ENCODE results near the gene SPRR5.

The SPRR5 gene

GRCh38 chr1:152946651-152947256 is at the start of gene SPRR5:
Gene SPRR5 (plus strand): TSS chr1:152947206. CDS start chr1:152948555, 1,349 bp downstream.
- H3K36me3 ChIP-seq (ENCODE audit: insufficient read depth): no peaks in the 10 kb centered on the region
- H2AFZ ChIP-seq (ENCODE audit: low read depth): no peak within 1 kb of the TSS
- H3K9ac ChIP-seq: no peak within 1 kb of the TSS
- no peak within 1 kb of the TSS for H3K4me3 ChIP-seq (IDR thresholded peaks at IDR 0.05; ENCODE audit: insufficient read depth, low read depth, low read length)
- H4K20me1 ChIP-seq (ENCODE audit: insufficient read depth): no peaks in the 10 kb centered on the region
- H3K4me2 ChIP-seq: no peak within 1 kb of the TSS
- no peak within 1 kb of the TSS for H3K27ac ChIP-seq
- H3K79me2 ChIP-seq (ENCODE audit: insufficient read depth, low read depth): no peaks in the 10 kb centered on the region
- H3K4me1 ChIP-seq (ENCODE audit: low read depth, poor library complexity, severe bottlenecking): no peaks in the 10 kb centered on the region
- no peak for TF ChIP-seq CTCF (conservative IDR thresholded peaks at IDR 0.05; ENCODE audit: low read depth, low read length)
- no peaks in the 10 kb centered on the region for H3K27me3 ChIP-seq (ENCODE audit: insufficient read depth, low read depth)

GRCh38 chr1:152899027-152899426 is 48.0 kb upstream of the SPRR5 start:
- TF ChIP-seq CTCF (conservative IDR thresholded peaks at IDR 0.05; ENCODE audit: low read depth, low read length): no peak
- H3K4me3 ChIP-seq (IDR thresholded peaks at IDR 0.05; ENCODE audit: insufficient read depth, low read depth, low read length): no peak overlapping the region
- no peaks in the 10 kb centered on the region for H3K4me1 ChIP-seq (ENCODE audit: low read depth, poor library complexity, severe bottlenecking)
- no peaks in the 10 kb centered on the region for H4K20me1 ChIP-seq (ENCODE audit: insufficient read depth)
- no peak overlapping the region for H3K4me2 ChIP-seq
- H3K27me3 ChIP-seq (ENCODE audit: insufficient read depth, low read depth): no peaks in the 10 kb centered on the region
- H3K9ac ChIP-seq: no peak overlapping the region
- no peak overlapping the region for H3K27ac ChIP-seq
- no peaks in the 10 kb centered on the region for H3K36me3 ChIP-seq (ENCODE audit: insufficient read depth)
- H3K79me2 ChIP-seq (ENCODE audit: insufficient read depth, low read depth): no peaks in the 10 kb centered on the region
- no peak overlapping the region for H2AFZ ChIP-seq (ENCODE audit: low read depth)

GRCh38 chr1:152899883-152900282 is 47.1 kb upstream of the SPRR5 start:
- no peaks in the 10 kb centered on the region for H3K36me3 ChIP-seq (ENCODE audit: insufficient read depth)
- TF ChIP-seq CTCF (conservative IDR thresholded peaks at IDR 0.05; ENCODE audit: low read depth, low read length): no peak
- no peaks in the 10 kb centered on the region for H3K4me1 ChIP-seq (ENCODE audit: low read depth, poor library complexity, severe bottlenecking)
- H3K9ac ChIP-seq: no peak overlapping the region
- no peak overlapping the region for H3K4me2 ChIP-seq
- H2AFZ ChIP-seq (ENCODE audit: low read depth): no peak overlapping the region
- no peaks in the 10 kb centered on the region for H3K27me3 ChIP-seq (ENCODE audit: insufficient read depth, low read depth)
- no peak overlapping the region for H3K4me3 ChIP-seq (IDR thresholded peaks at IDR 0.05; ENCODE audit: insufficient read depth, low read depth, low read length)
- no peaks in the 10 kb centered on the region for H3K79me2 ChIP-seq (ENCODE audit: insufficient read depth, low read depth)
- H3K27ac ChIP-seq: no peak overlapping the region
- no peaks in the 10 kb centered on the region for H4K20me1 ChIP-seq (ENCODE audit: insufficient read depth)

GRCh38 chr1:152901631-152902030 is 45.4 kb upstream of the SPRR5 start:
- H3K4me3 ChIP-seq (IDR thresholded peaks at IDR 0.05; ENCODE audit: insufficient read depth, low read depth, low read length): no peak overlapping the region
- no peak overlapping the region for H2AFZ ChIP-seq (ENCODE audit: low read depth)
- no peak overlapping the region for H3K27ac ChIP-seq
- H3K79me2 ChIP-seq (ENCODE audit: insufficient read depth, low read depth): no peaks in the 10 kb centered on the region
- TF ChIP-seq CTCF (conservative IDR thresholded peaks at IDR 0.05; ENCODE audit: low read depth, low read length): no peak
- H3K4me2 ChIP-seq: no peak overlapping the region
- H3K36me3 ChIP-seq (ENCODE audit: insufficient read depth): no peaks in the 10 kb centered on the region
- no peak overlapping the region for H3K9ac ChIP-seq
- no peaks in the 10 kb centered on the region for H4K20me1 ChIP-seq (ENCODE audit: insufficient read depth)
- H3K4me1 ChIP-seq (ENCODE audit: low read depth, poor library complexity, severe bottlenecking): no peaks in the 10 kb centered on the region
- H3K27me3 ChIP-seq (ENCODE audit: insufficient read depth, low read depth): no peaks in the 10 kb centered on the region
